Endothelial cell (in vitro differentiated cells): Measurements from ENCODE around the gene DNAJC11. TPM values are rescaled to one million over a fixed set of nuclear protein-coding genes. Genes with fewer than 3 reads are reported as not detected.

Source experiments
- DNase-seq: peaks from one replicate; pipeline ENCODE4 v3.0.0; 2021; ENCODE audit warnings: low spot score
- H3K27ac Mint-ChIP-seq: one replicate; pipeline ENCODE4 v1.8.0; 2021; ENCODE audit warnings: mixed read lengths, inconsistent platforms; ENCODE audit not compliant: unreplicated experiment
- H3K27me3 Mint-ChIP-seq: one replicate; pipeline ENCODE4 v1.8.0; 2021; ENCODE audit warnings: mild to moderate bottlenecking, moderate library complexity, mixed read lengths, inconsistent platforms; ENCODE audit not compliant: unreplicated experiment
- H3K36me3 Mint-ChIP-seq: one replicate; pipeline ENCODE4 v1.8.0; 2021; ENCODE audit warnings: mild to moderate bottlenecking, low read depth, mixed read lengths, inconsistent platforms; ENCODE audit not compliant: unreplicated experiment
- H3K4me1 Mint-ChIP-seq: one replicate; pipeline ENCODE4 v1.8.0; 2021; ENCODE audit warnings: mild to moderate bottlenecking, mixed read lengths, inconsistent platforms; ENCODE audit not compliant: unreplicated experiment
- H3K4me3 Mint-ChIP-seq: one replicate; pipeline ENCODE4 v1.8.0; 2021; ENCODE audit warnings: mild to moderate bottlenecking, mixed read lengths, inconsistent platforms; ENCODE audit not compliant: unreplicated experiment
- H3K9me3 Mint-ChIP-seq: one replicate; pipeline ENCODE4 v1.8.0; 2021; ENCODE audit warnings: mixed read lengths, inconsistent platforms; ENCODE audit not compliant: unreplicated experiment
- total RNA-seq: library from RNA; stranded (reverse); fragmentation: NEBNext Ultra II Directional; extraction: Animal tissue kit (Norgen Biotek cat#: 25700); gene quantifications from one replicate; pipeline ENCODE4 v1.2.1, GENCODE V29; 2021; ENCODE audit not compliant: unreplicated experiment
- TF ChIP-seq, protein P1 (sequence below): fragments of 200-600 bp; sonication (generic); IDR thresholded peaks from one replicate; pipeline ENCODE4 v1.5.0; 2021; ENCODE audit warnings: antibody characterized with exemption; ENCODE audit not compliant: unreplicated experiment

Gene DNAJC11
- total RNA-seq, 1 donor from 2014 or later = 57.0 TPM

- Mint-ChIP-seq H3K9me3 (peaks cover 4% of the 10 kb centered on the region), H3K4me3 (no peak overlapping the region), H3K4me1 (no peaks in the 10 kb centered on the region), H3K27ac (no peak overlapping the region), H3K27me3 (no peaks in the 10 kb centered on the region), H3K36me3 (peaks cover 11% of the 10 kb centered on the region)
- no peak for DNase-seq
- TF ChIP-seq, protein P1, sequence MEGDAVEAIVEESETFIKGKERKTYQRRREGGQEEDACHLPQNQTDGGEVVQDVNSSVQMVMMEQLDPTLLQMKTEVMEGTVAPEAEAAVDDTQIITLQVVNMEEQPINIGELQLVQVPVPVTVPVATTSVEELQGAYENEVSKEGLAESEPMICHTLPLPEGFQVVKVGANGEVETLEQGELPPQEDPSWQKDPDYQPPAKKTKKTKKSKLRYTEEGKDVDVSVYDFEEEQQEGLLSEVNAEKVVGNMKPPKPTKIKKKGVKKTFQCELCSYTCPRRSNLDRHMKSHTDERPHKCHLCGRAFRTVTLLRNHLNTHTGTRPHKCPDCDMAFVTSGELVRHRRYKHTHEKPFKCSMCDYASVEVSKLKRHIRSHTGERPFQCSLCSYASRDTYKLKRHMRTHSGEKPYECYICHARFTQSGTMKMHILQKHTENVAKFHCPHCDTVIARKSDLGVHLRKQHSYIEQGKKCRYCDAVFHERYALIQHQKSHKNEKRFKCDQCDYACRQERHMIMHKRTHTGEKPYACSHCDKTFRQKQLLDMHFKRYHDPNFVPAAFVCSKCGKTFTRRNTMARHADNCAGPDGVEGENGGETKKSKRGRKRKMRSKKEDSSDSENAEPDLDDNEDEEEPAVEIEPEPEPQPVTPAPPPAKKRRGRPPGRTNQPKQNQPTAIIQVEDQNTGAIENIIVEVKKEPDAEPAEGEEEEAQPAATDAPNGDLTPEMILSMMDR = no peak
These were observed 44.5 kb downstream of the DNAJC11 start for GRCh38 chr1:6657138-6657537.

- no peak overlapping the region for H3K27ac Mint-ChIP-seq
These were observed 48.0 kb downstream of the DNAJC11 start for GRCh38 chr1:6653436-6654290.

DNA sequence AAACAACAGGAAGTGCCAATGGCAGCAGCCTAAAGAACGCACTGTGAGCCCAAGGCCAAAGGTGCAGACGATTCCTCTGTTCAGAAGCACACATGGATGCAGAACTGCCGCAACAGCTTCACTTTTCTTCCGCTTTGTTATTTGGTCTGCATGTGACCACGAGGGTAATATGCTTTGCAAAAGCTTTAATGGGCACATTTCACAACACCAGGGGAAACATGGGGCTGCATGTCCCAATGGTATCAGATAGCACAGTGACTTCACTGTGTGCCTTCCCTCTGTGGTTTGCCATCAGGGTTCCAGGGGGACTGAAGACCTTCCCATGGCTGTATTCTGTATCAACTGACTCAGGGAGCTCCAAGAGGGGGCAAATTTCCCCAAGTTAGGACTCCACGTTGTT, 48.6 kb downstream of the DNAJC11 start:
- TF ChIP-seq, protein P1 = no peak
- peaks cover 4% of the 10 kb centered on the region for H3K27me3 Mint-ChIP-seq
- no peaks in the 10 kb centered on the region for H3K9me3 Mint-ChIP-seq
- H3K4me1 Mint-ChIP-seq = no peaks in the 10 kb centered on the region
- DNase-seq = no peak
- H3K36me3 Mint-ChIP-seq = peaks cover 7% of the 10 kb centered on the region
- no peak overlapping the region for H3K4me3 Mint-ChIP-seq
- no peak overlapping the region for H3K27ac Mint-ChIP-seq

More at GRCh38 chr1:6653436-6654290, 48.0 kb downstream of the DNAJC11 start:
- no peak overlapping the region for H3K4me3 Mint-ChIP-seq
- no peak for DNase-seq
- peaks cover 7% of the 10 kb centered on the region for H3K36me3 Mint-ChIP-seq
- H3K27me3 Mint-ChIP-seq = peaks cover 4% of the 10 kb centered on the region
- H3K4me1 Mint-ChIP-seq = no peaks in the 10 kb centered on the region
- H3K9me3 Mint-ChIP-seq = no peaks in the 10 kb centered on the region
- TF ChIP-seq, protein P1 = no peak

DNA sequence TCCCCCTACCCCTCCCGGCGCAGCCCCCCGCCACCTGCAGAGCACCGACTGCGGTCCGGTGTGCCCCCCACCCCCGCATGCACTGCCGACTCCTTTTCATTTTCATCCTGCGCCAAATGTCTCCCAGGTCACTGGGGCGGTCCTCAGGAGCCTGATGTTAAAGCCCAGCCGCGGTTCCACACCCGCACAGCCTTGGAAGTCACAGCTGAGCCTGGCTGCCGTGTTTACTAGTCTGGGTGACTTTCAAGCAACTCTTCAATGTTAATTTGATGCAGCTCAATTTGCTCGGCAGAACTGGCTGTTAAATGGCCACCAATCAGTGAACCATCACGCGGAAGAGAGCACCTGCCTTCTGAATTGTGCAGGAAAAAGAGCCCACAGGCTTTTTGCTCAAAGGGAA, 49.7 kb downstream of the DNAJC11 start:
- H3K27me3 Mint-ChIP-seq = peaks cover 4% of the 10 kb centered on the region
- TF ChIP-seq, protein P1 = no peak
- no peaks in the 10 kb centered on the region for H3K9me3 Mint-ChIP-seq
- H3K4me3 Mint-ChIP-seq = no peak overlapping the region
- no peaks in the 10 kb centered on the region for H3K4me1 Mint-ChIP-seq
- no peak for DNase-seq
- H3K27ac Mint-ChIP-seq = no peak overlapping the region
- H3K36me3 Mint-ChIP-seq = peaks cover 7% of the 10 kb centered on the region

- H3K27ac Mint-ChIP-seq = no peak overlapping the region
- H3K4me1 Mint-ChIP-seq = no peaks in the 10 kb centered on the region
- H3K9me3 Mint-ChIP-seq = no peaks in the 10 kb centered on the region
- peaks cover 7% of the 10 kb centered on the region for H3K36me3 Mint-ChIP-seq
- TF ChIP-seq, protein P1 = no peak
- DNase-seq = no peak
- H3K27me3 Mint-ChIP-seq = peaks cover 4% of the 10 kb centered on the region
- no peak overlapping the region for H3K4me3 Mint-ChIP-seq
These were observed 53.1 kb downstream of the DNAJC11 start for GRCh38 chr1:6648556-6648955.
